T-helper 17 cell (primary cell): Measurements from ENCODE around the gene RNF11. TPM values are rescaled to one million over a fixed set of nuclear protein-coding genes. Genes with fewer than 3 reads are reported as not detected.
"Not testable (repeated sequence)": the region's sequence is repeated elsewhere in the genome, so short reads cannot be mapped to it uniquely, and the experiment has no call there.

Source experiments
- ATAC-seq: fragments of 150-1000 bp; cut with Tn5 transposase; 2 replicates; pipeline ENCODE4 v1.10.0; 2021; ENCODE audit warnings: mild to moderate bottlenecking, moderate library complexity
- DNase-seq, 3 donors: peaks; one replicate each; pipeline versions ENCODE4 v3.0.0 to v3.0.0-alpha.2; 2020 to 2021
- H3K9me3 ChIP-seq: one replicate; pipeline ENCODE4 v1.7.0; 2013; ENCODE audit warnings: low read length, mild to moderate bottlenecking; ENCODE audit not compliant: control insufficient read depth, poor library complexity, severe bottlenecking
- H3K27ac Mint-ChIP-seq: one replicate; pipeline ENCODE4 v1.8.0; 2022; ENCODE audit warnings: mild to moderate bottlenecking, moderate library complexity, mixed read lengths
- H3K27me3 Mint-ChIP-seq: one replicate; pipeline ENCODE4 v1.8.0; 2022; ENCODE audit warnings: mixed read lengths
- H3K36me3 Mint-ChIP-seq: one replicate; pipeline ENCODE4 v1.8.0; 2022; ENCODE audit warnings: low read depth, mixed read lengths
- H3K4me1 Mint-ChIP-seq: one replicate; pipeline ENCODE4 v1.8.0; 2022; ENCODE audit warnings: mild to moderate bottlenecking, mixed read lengths
- H3K4me3 Mint-ChIP-seq: one replicate; pipeline ENCODE4 v1.8.0; 2022; ENCODE audit warnings: mild to moderate bottlenecking, moderate library complexity, mixed read lengths
- total RNA-seq, 4 donors: library from RNA in 2 of 4; stranded (reverse) in 2 of 4; gene quantifications; one replicate each; pipeline ENCODE4 v1.2.3 and lab custom pipeline; 2022 to 2026

RNF11 gene
- total RNA-seq, 2 donors from 2014 or later = 69.4 to 140 TPM

- DNase-seq (no peak), ATAC-seq (no peak)
- no peak overlapping the region for H3K27ac Mint-ChIP-seq
- H3K9me3 ChIP-seq = no peaks in the 10 kb centered on the region
- no peak overlapping the region for H3K4me3 Mint-ChIP-seq
- H3K4me1 Mint-ChIP-seq = peaks cover 22% of the 10 kb centered on the region
- H3K36me3 Mint-ChIP-seq = peaks cover 2% of the 10 kb centered on the region
- no peaks in the 10 kb centered on the region for H3K27me3 Mint-ChIP-seq
These were observed 19.4 kb upstream of the RNF11 start for GRCh38 chr1:51216631-51217030.

DNA sequence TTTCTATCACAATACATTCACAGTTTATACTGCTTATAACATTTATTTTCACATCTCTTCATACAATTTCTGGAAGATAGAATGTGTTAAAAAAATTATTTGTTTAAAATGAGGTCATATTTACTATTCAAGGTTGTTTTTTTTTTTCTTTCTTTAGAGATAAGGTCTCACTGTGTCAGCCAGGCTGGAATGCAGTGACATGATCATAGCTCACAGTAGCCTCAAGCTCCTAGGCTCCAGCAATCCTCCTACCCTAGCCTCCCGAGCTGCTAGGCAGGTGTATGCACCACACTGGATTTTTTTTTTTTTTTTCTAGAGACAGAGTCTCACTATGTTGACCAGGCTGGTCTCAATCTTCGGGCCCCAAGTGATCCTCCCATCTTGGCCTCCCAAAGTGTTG, 19.0 kb upstream of the RNF11 start:
- Mint-ChIP-seq H3K4me3 (no peak overlapping the region), H3K36me3 (peaks cover 2% of the 10 kb centered on the region), H3K4me1 (peaks cover 22% of the 10 kb centered on the region), H3K27me3 (no peaks in the 10 kb centered on the region), H3K27ac (no peak overlapping the region)
- DNase-seq (no peak), ATAC-seq (no peak)
- H3K9me3 ChIP-seq = no peaks in the 10 kb centered on the region

GRCh38 chr1:51218570-51218969, 17.5 kb upstream of the RNF11 start:
- H3K4me1 Mint-ChIP-seq = peaks cover 22% of the 10 kb centered on the region
- H3K27ac Mint-ChIP-seq = no peak overlapping the region
- H3K4me3 Mint-ChIP-seq = no peak overlapping the region
- no peaks in the 10 kb centered on the region for H3K9me3 ChIP-seq
- peaks cover 12% of the 10 kb centered on the region for H3K27me3 Mint-ChIP-seq
- ATAC-seq (no peak), DNase-seq (no peak)
- H3K36me3 Mint-ChIP-seq = peaks cover 2% of the 10 kb centered on the region

DNA sequence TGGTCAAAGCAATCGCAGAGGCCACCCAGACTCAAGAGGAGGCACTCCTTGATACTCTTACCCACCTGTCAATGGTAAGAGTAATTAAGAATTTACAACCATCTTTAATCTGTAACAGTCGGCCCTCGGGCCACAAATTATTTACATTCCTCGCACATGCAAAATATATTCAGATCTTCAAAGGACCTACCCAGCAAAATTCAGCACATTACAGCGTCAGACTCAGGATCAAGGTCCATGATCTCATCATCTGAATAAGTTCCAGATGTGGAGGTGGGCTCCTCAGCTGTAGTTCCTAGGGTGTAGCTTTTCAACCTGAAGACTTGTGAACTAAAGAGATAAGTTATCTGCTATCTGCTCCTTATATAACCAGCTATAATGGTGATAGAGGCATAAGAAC, 17.1 kb upstream of the RNF11 start:
- Mint-ChIP-seq H3K4me3 (no peak overlapping the region), H3K27ac (no peak overlapping the region), H3K4me1 (peaks cover 20% of the 10 kb centered on the region), H3K36me3 (peaks cover 2% of the 10 kb centered on the region), H3K27me3 (peaks cover 12% of the 10 kb centered on the region)
- no peak for DNase-seq
- H3K9me3 ChIP-seq = no peaks in the 10 kb centered on the region
- no peak for ATAC-seq

- not testable (repeated sequence) for H3K4me3 Mint-ChIP-seq, H3K9me3 ChIP-seq, ATAC-seq, H3K4me1 Mint-ChIP-seq, DNase-seq, H3K36me3 Mint-ChIP-seq, H3K27ac Mint-ChIP-seq
- H3K27me3 Mint-ChIP-seq = peaks cover 21% of the 10 kb centered on the region
These were observed 14.5 kb upstream of the RNF11 start for GRCh38 chr1:51221529-51221928.

DNA sequence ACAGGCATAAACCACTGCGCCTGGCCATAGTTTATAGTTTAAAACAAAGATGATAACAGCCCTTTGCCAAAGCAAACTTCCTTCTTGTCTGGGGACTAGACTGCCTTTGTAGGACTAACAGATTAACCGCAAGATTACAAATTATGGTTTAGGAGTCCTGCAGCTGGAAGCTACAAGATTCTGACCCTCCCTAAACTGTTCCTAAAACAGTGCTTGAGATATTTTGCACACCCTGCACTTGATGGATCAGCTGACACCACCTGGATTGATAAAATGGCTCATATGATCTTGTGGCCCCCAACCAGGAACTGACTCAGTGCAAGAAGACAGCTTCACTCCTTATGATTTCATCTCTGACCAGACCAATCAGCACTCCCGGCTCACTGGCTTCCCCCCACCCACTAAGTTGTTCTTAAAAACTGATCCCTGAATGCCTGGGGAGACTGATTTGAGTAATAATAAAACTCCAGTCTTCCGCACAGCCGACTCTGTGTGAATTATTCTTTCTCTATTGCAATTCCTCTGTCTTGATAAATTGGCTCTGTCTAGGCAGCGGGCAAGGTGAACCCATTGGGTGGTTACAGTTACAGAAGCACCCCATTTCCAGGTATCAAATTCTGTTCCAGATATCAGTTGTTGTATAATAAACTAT, 13.8 kb upstream of the RNF11 start:
- Mint-ChIP-seq H3K4me1 (no peaks in the 10 kb centered on the region), H3K27ac (no peak overlapping the region), H3K27me3 (peaks cover 27% of the 10 kb centered on the region), H3K4me3 (no peak overlapping the region), H3K36me3 (peaks cover 5% of the 10 kb centered on the region)
- H3K9me3 ChIP-seq = no peaks in the 10 kb centered on the region
- ATAC-seq (no peak), DNase-seq (no peak)

DNA sequence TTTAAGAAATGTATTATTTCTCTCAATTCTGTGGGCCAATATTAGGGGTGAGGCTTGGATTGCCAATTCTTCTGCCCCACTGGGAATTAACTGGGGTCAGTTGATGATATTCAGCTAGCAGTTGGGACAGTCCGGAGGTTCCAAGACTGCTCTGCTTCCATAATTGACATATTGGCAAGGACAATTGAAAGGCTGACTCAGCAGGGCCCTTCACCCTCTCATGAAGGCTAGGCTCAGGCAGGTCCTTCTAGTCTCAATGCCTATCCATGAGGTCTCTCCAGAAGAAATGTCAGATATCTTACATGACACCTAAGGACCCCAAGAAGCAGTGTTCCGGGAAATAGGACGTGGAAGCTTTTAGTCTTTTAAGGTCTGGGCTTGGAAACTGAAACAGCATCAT, 13.3 kb upstream of the RNF11 start:
- no peak for ATAC-seq
- H3K27me3 Mint-ChIP-seq = peaks cover 29% of the 10 kb centered on the region
- no peak overlapping the region for H3K27ac Mint-ChIP-seq

GRCh38 chr1:51224255-51224654, 11.8 kb upstream of the RNF11 start:
- H3K36me3 Mint-ChIP-seq = peaks cover 5% of the 10 kb centered on the region
- DNase-seq (no peak), ATAC-seq (no peak)
- H3K4me3 Mint-ChIP-seq = no peak overlapping the region
- peaks cover 33% of the 10 kb centered on the region for H3K27me3 Mint-ChIP-seq
- no peaks in the 10 kb centered on the region for H3K9me3 ChIP-seq
- no peak overlapping the region for H3K27ac Mint-ChIP-seq
- no peaks in the 10 kb centered on the region for H3K4me1 Mint-ChIP-seq

More for the DNA sequence above, 13.3 kb upstream of the RNF11 start:
- no peak overlapping the region for H3K4me3 Mint-ChIP-seq
- no peaks in the 10 kb centered on the region for H3K4me1 Mint-ChIP-seq
- H3K36me3 Mint-ChIP-seq = peaks cover 5% of the 10 kb centered on the region
- no peak for DNase-seq
- no peaks in the 10 kb centered on the region for H3K9me3 ChIP-seq

- not testable (repeated sequence) for H3K4me3 Mint-ChIP-seq, H3K27ac Mint-ChIP-seq, H3K9me3 ChIP-seq, H3K36me3 Mint-ChIP-seq, DNase-seq, H3K4me1 Mint-ChIP-seq, ATAC-seq
- H3K27me3 Mint-ChIP-seq = peaks cover 31% of the 10 kb centered on the region
These were observed 8.7 kb upstream of the RNF11 start for GRCh38 chr1:51227231-51227960.

GRCh38 chr1:51228471-51228870, 7.6 kb upstream of the RNF11 start:
- peaks cover 21% of the 10 kb centered on the region for H3K27me3 Mint-ChIP-seq
- H3K27ac Mint-ChIP-seq, ATAC-seq, H3K9me3 ChIP-seq, H3K4me3 Mint-ChIP-seq, H3K4me1 Mint-ChIP-seq, DNase-seq, H3K36me3 Mint-ChIP-seq: not testable (repeated sequence)

DNA sequence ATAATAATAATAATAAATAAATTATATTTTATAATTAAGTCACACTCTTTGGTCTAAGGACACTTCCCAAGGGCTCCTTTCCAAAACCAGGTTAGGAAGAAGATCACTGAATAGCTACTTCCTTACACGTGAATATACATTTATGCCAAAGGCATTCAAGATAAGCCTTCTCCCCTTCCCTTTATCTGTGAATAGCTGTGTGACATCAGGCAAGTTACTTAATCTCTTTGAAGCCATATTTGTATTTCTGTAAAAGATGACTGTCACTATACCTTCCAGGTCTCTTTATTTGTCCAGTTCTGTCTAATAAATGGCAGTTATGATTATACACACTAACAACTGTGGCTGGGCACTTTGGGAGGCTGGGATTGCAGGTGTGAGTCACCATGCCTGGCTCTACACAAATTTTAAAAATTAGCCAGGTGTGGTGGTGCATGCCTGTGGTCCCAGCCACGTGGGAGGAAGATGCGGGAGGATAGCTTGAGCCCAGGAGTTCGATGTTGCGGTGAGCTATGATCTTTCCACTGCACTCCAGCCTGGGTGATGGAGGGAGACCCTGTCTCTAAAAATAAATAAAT, 5.5 kb upstream of the RNF11 start:
- no peaks in the 10 kb centered on the region for H3K9me3 ChIP-seq
- Mint-ChIP-seq H3K27me3 (peaks cover 12% of the 10 kb centered on the region), H3K36me3 (peaks cover 3% of the 10 kb centered on the region), H3K4me1 (peaks cover 13% of the 10 kb centered on the region), H3K27ac (no peak overlapping the region), H3K4me3 (no peak overlapping the region)
- DNase-seq (no peak), ATAC-seq (no peak)

DNA sequence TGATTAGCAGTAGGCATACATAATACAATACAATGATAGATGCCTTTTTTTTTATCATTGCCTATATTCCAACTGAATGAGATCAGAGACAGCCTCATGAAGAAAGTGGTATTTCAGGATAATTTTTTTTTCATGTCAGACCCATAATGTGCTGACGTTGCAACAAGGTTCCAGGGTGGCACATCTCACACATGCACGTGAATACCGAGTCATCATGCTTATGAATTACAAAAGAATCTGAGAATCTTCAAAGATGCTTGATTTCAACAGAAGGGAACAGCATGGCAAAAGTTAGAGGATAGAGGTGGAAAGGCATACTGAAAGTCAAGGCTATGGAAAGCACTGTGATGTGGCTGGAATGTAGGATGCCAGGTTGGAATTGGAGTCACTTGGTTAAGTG, 5.0 kb upstream of the RNF11 start:
- Mint-ChIP-seq H3K4me1 (peaks cover 17% of the 10 kb centered on the region), H3K27ac (no peak overlapping the region)
- DNase-seq = no peak

GRCh38 chr1:51231896-51232295, 4.2 kb upstream of the RNF11 start:
- H3K4me1 Mint-ChIP-seq = peaks cover 17% of the 10 kb centered on the region
- no peaks in the 10 kb centered on the region for H3K9me3 ChIP-seq
- DNase-seq = no peak
- no peak overlapping the region for H3K4me3 Mint-ChIP-seq
- no peak overlapping the region for H3K27ac Mint-ChIP-seq
- H3K27me3 Mint-ChIP-seq = peaks cover 9% of the 10 kb centered on the region
- no peak for ATAC-seq
- H3K36me3 Mint-ChIP-seq = peaks cover 6% of the 10 kb centered on the region

More for the DNA sequence above, 5.0 kb upstream of the RNF11 start:
- no peak for ATAC-seq
- H3K36me3 Mint-ChIP-seq = peaks cover 6% of the 10 kb centered on the region
- peaks cover 12% of the 10 kb centered on the region for H3K27me3 Mint-ChIP-seq
- H3K4me3 Mint-ChIP-seq = no peak overlapping the region
- H3K9me3 ChIP-seq = no peaks in the 10 kb centered on the region
